ENCODE measurements around the gene COX7B. TPM values are rescaled to one million over a fixed set of nuclear protein-coding genes. Genes with fewer than 3 reads are reported as not detected.

The COX7B gene
- polyA plus RNA-seq, 3 donors = 444 to 560 (median 526) TPM

- H3K9ac ChIP-seq (ENCODE audit: insufficient read depth, low read length, poor library complexity, severe bottlenecking) = no peak overlapping the region
- H3K9me3 ChIP-seq (replicated peaks in 1 of 2; ENCODE audit: control insufficient read depth in 1 of 2, insufficient read depth in 1 of 2, low read length in 2 of 2) = no peaks in the 10 kb centered on the region
- H3K9me3 Mint-ChIP-seq = peaks cover 0 to 11% (median 0%) of the 10 kb centered on the region in 7 donors
- peaks cover 9 to 21% of the 10 kb centered on the region in 2 donors for H3K4me1 ChIP-seq (ENCODE audit: control insufficient read depth in 1 of 2, insufficient read depth in 2 of 2, low read length in 2 of 2)
- DNase-seq = peak in 1 of 3 donors; percentile 25
- no peak overlapping the region for H3K4me2 ChIP-seq (replicated peaks; ENCODE audit: extremely low read depth, low read length, poor library complexity, severe bottlenecking)
- no peak overlapping the region for H2AFZ ChIP-seq (ENCODE audit: insufficient read depth, low read depth, low read length, poor library complexity, severe bottlenecking)
- H3K4me3 Mint-ChIP-seq = no peak overlapping the region
- no peak for TF ChIP-seq CTCF (IDR thresholded peaks at IDR 0.05)
- H3K4me1 Mint-ChIP-seq = peaks cover 11% of the 10 kb centered on the region
- no peaks in the 10 kb centered on the region for H3K27me3 Mint-ChIP-seq (ENCODE audit: low read depth in 3 of 3)
- no peak overlapping the region for H3K27ac Mint-ChIP-seq
- no peak overlapping the region for H3K27ac ChIP-seq (ENCODE audit: low read depth in 1 of 2, low read length in 2 of 2)
- peaks cover 5% of the 10 kb centered on the region for H3K79me2 ChIP-seq (ENCODE audit: insufficient read depth, low read length)
- H3K4me3 ChIP-seq (replicated peaks in 1 of 3; ENCODE audit: low read depth in 2 of 3, low read length in 3 of 3) = no peak overlapping the region
- no CpG with 5 or more reads among the region's 1 CpG for WGBS (ENCODE audit: insufficient coverage)
- H3K36me3 ChIP-seq (replicated peaks in 1 of 2; ENCODE audit: control insufficient read depth in 1 of 2, insufficient read depth in 2 of 2, low read length in 2 of 2) = no peaks in the 10 kb centered on the region
- H3K27me3 ChIP-seq (ENCODE audit: control insufficient read depth in 2 of 2, insufficient read depth in 2 of 2, low read length in 2 of 2) = no peaks in the 10 kb centered on the region
- H3K36me3 Mint-ChIP-seq = no peaks in the 10 kb centered on the region
- intact Hi-C loops (cut with micrococcal nuclease) = no loop called here
- no peaks in the 10 kb centered on the region for H4K20me1 ChIP-seq (ENCODE audit: insufficient read depth, low read length)
Observed at GRCh38 chrX:77935886-77936285, 36.6 kb downstream of the COX7B start.

GRCh38 chrX:77936299-77936698, 37.0 kb downstream of the COX7B start:
- peaks cover 0 to 11% (median 0%) of the 10 kb centered on the region in 7 donors for H3K9me3 Mint-ChIP-seq
- no peak overlapping the region for H2AFZ ChIP-seq (ENCODE audit: insufficient read depth, low read depth, low read length, poor library complexity, severe bottlenecking)
- no peaks in the 10 kb centered on the region for H3K36me3 ChIP-seq (replicated peaks in 1 of 2; ENCODE audit: control insufficient read depth in 1 of 2, insufficient read depth in 2 of 2, low read length in 2 of 2)
- H3K79me2 ChIP-seq (ENCODE audit: insufficient read depth, low read length) = peaks cover 5% of the 10 kb centered on the region
- no peaks in the 10 kb centered on the region for H3K9me3 ChIP-seq (replicated peaks in 1 of 2; ENCODE audit: control insufficient read depth in 1 of 2, insufficient read depth in 1 of 2, low read length in 2 of 2)
- H3K4me1 Mint-ChIP-seq = peaks cover 11% of the 10 kb centered on the region
- no peak overlapping the region for H3K9ac ChIP-seq (ENCODE audit: insufficient read depth, low read length, poor library complexity, severe bottlenecking)
- no peak overlapping the region for H3K27ac Mint-ChIP-seq
- DNase-seq = no peak
- no peak overlapping the region for H3K27ac ChIP-seq (ENCODE audit: low read depth in 1 of 2, low read length in 2 of 2)
- peaks cover 9 to 21% of the 10 kb centered on the region in 2 donors for H3K4me1 ChIP-seq (ENCODE audit: control insufficient read depth in 1 of 2, insufficient read depth in 2 of 2, low read length in 2 of 2)
- H3K4me3 ChIP-seq (replicated peaks in 1 of 3; ENCODE audit: low read depth in 2 of 3, low read length in 3 of 3) = no peak overlapping the region
- intact Hi-C loops (cut with micrococcal nuclease) = no loop called here
- H4K20me1 ChIP-seq (ENCODE audit: insufficient read depth, low read length) = no peaks in the 10 kb centered on the region
- H3K4me3 Mint-ChIP-seq = no peak overlapping the region
- no peaks in the 10 kb centered on the region for H3K27me3 Mint-ChIP-seq (ENCODE audit: low read depth in 3 of 3)
- no peak overlapping the region for H3K4me2 ChIP-seq (replicated peaks; ENCODE audit: extremely low read depth, low read length, poor library complexity, severe bottlenecking)
- H3K36me3 Mint-ChIP-seq = no peaks in the 10 kb centered on the region
- H3K27me3 ChIP-seq (ENCODE audit: control insufficient read depth in 2 of 2, insufficient read depth in 2 of 2, low read length in 2 of 2) = no peaks in the 10 kb centered on the region
- TF ChIP-seq CTCF (IDR thresholded peaks at IDR 0.05) = no peak
